A673 (cell line): ENCODE results near the gene ARHGAP26. TPM values are rescaled to one million over a fixed set of nuclear protein-coding genes. Genes with fewer than 3 reads are reported as not detected.

ENCODE experiments used
- BruUV-seq: library from RNA; stranded (reverse); fragments of 400-500 nt; replicated peaks from 2 replicates; lab custom pipeline; 2021; lab: Mats Ljungman, UMichigan
- CTCF ChIA-PET: fragments of 300-600 bp; sonication (Branson Sonifier 250); formaldehyde crosslinking; loops from one replicate; lab custom pipeline; 2022; ENCODE audit warnings: antibody characterized with exemption; lab: Charles Lee
- POLR2A ChIA-PET: fragments of 300-600 bp; sonication (Branson Sonifier 250); formaldehyde crosslinking; loops from one replicate; lab custom pipeline; 2022; ENCODE audit warnings: antibody characterized with exemption; ENCODE audit not compliant: low non-redundant PET; lab: Charles Lee
- DNase-seq: peaks from one replicate; pipeline ENCODE4 v3.0.0-alpha.2; 2015; ENCODE audit warnings: low spot score
- H3K27ac ChIP-seq: fragments of 200-600 bp; sonication (generic); 2 replicates; pipeline ENCODE4 v1.5.1; 2016; ENCODE audit warnings: mixed run types, low read depth, mild to moderate bottlenecking, mixed read lengths, antibody characterized with exemption, low read length; ENCODE audit not compliant: poor library complexity, severe bottlenecking
- H3K27me3 ChIP-seq: fragments of 200-600 bp; sonication (generic); replicated peaks from 2 replicates; pipeline ENCODE4 v1.6.1; 2017; ENCODE audit warnings: mixed run types, low read depth, mild to moderate bottlenecking, mixed read lengths, antibody characterized with exemption, low read length; ENCODE audit not compliant: insufficient read depth, poor library complexity
- H3K36me3 ChIP-seq: fragments of 200-600 bp; sonication (generic); 2 replicates; pipeline ENCODE4 v1.6.1; 2016; ENCODE audit warnings: mixed run types, mild to moderate bottlenecking, mixed read lengths, antibody characterized with exemption, low read length; ENCODE audit not compliant: insufficient read depth, poor library complexity, severe bottlenecking
- H3K4me1 ChIP-seq: fragments of 200-600 bp; sonication (generic); 2 replicates; pipeline ENCODE4 v1.6.1; 2017; ENCODE audit warnings: mixed run types, mild to moderate bottlenecking, mixed read lengths, antibody characterized with exemption, low read length; ENCODE audit not compliant: insufficient read depth, poor library complexity, severe bottlenecking
- H3K4me3 ChIP-seq: fragments of 200-600 bp; sonication (generic); 2 replicates; pipeline ENCODE4 v1.5.1; 2016; ENCODE audit warnings: low read depth, mixed run types, mild to moderate bottlenecking, mixed read lengths, low read length; ENCODE audit not compliant: poor library complexity, severe bottlenecking
- H3K9me3 ChIP-seq: fragments of 200-600 bp; sonication (generic); 2 replicates; pipeline ENCODE4 v1.6.1; 2016; ENCODE audit warnings: mixed run types, low read depth, mild to moderate bottlenecking, mixed read lengths, antibody characterized with exemption, low read length; ENCODE audit not compliant: poor library complexity, severe bottlenecking
- CTCF ChIP-seq: fragments of 300-800, 200-600 bp; sonication (generic); conservative IDR thresholded peaks from 2 replicates; pipeline ENCODE4 v1.5.1; 2017; ENCODE audit warnings: low read depth, mild to moderate bottlenecking, antibody characterized with exemption, low read length, moderate library complexity, mixed read lengths
- EZH2 ChIP-seq: fragments of 200-600 bp; sonication (generic); IDR thresholded peaks from 2 replicates; pipeline ENCODE4 v1.6.1; 2017; ENCODE audit warnings: borderline replicate concordance, low read depth, mild to moderate bottlenecking, mixed read lengths, antibody characterized with exemption, low read length; ENCODE audit not compliant: poor library complexity, severe bottlenecking
- intact Hi-C: fragments of 100-400 bp; cut with micrococcal nuclease; formaldehyde crosslinking; loops from one replicate; pipeline ENCODE4 v1.10.0; 2022; ENCODE audit not compliant: unreplicated experiment
- total RNA-seq: library from RNA; stranded (reverse); gene quantifications from 2 replicates; pipeline ENCODE4 v1.2.3, GENCODE V29; 2021

ARHGAP26 gene
- total RNA-seq, 1 experiment from 2014 or later, result 25.5 TPM

GRCh38 chr5:142736247-142736632, 33.9 kb upstream of the ARHGAP26 start:
- H3K27me3 ChIP-seq, result no peaks in the 10 kb centered on the region
- peaks cover 19% of the 10 kb centered on the region for H3K4me1 ChIP-seq
- POLR2A ChIA-PET, result no interaction called here
- no peak for DNase-seq
- H3K4me3 ChIP-seq, result no peak overlapping the region
- no TSS peak for BruUV-seq
- TF ChIP-seq EZH2 (no peak), CTCF (no peak)
- H3K36me3 ChIP-seq, result no peaks in the 10 kb centered on the region
- H3K27ac ChIP-seq, result no peak overlapping the region
- H3K9me3 ChIP-seq, result no peaks in the 10 kb centered on the region
- CTCF ChIA-PET, result interaction anchor here (0.9 kb wide), 1 partner anchor 23 kb away, joined by 3 read pairs; no protein-coding TSS in a partner anchor
- intact Hi-C loops, result no loop called here

GRCh38 chr5:142737179-142737578, 33.0 kb upstream of the ARHGAP26 start:
- intact Hi-C loops, result no loop called here
- CTCF ChIA-PET, result no interaction called here
- BruUV-seq, result no TSS peak
- POLR2A ChIA-PET, result no interaction called here
- Histone ChIP-seq H3K9me3 (no peaks in the 10 kb centered on the region), H3K27ac (no peak overlapping the region), H3K36me3 (no peaks in the 10 kb centered on the region), H3K4me3 (no peak overlapping the region), H3K27me3 (no peaks in the 10 kb centered on the region), H3K4me1 (peaks cover 20% of the 10 kb centered on the region)
- no peak for TF ChIP-seq EZH2
- no peak for TF ChIP-seq CTCF
- DNase-seq, result no peak

GRCh38 chr5:142740474-142741242, 29.5 kb upstream of the ARHGAP26 start:
- CTCF ChIA-PET, result no interaction called here
- Histone ChIP-seq H3K27me3 (no peaks in the 10 kb centered on the region), H3K27ac (no peak overlapping the region), H3K4me1 (peaks cover 32% of the 10 kb centered on the region), H3K4me3 (no peak overlapping the region), H3K36me3 (no peaks in the 10 kb centered on the region), H3K9me3 (no peaks in the 10 kb centered on the region)
- no TSS peak for BruUV-seq
- DNase-seq, result no peak
- POLR2A ChIA-PET, result no interaction called here
- intact Hi-C loops, result no loop called here
- TF ChIP-seq CTCF (no peak), EZH2 (no peak)
